ACHN (cell line): Measurements from ENCODE around the gene RNF115.
"Not testable (repeated sequence)": the region's sequence is repeated elsewhere in the genome, so short reads cannot be mapped to it uniquely, and the experiment has no call there.

Experiments used
- DNase-seq: peaks from one replicate; pipeline ENCODE4 v3.0.0-alpha.2; 2015
- in situ Hi-C: cut with HindIII; loops from 2 replicates; pipeline ENCODE4 v1.10.0; 2017; ENCODE audit warnings: low sequenced_read_pairs, low pct_ligation_motif_present, low pct_unique_long_range_greater_than_20kb

RNF115 gene

GRCh38 chr1:145788580-145788979 lies 35.3 kb downstream of the RNF115 start:
- no peak for DNase-seq
- in situ Hi-C loops, result no loop called here

- in situ Hi-C loops, result no loop called here
Measured at GRCh38 chr1:145786271-145786670, 37.6 kb downstream of the RNF115 start.

GRCh38 chr1:145785547-145785946 lies 38.3 kb downstream of the RNF115 start:
- no peak for DNase-seq
- in situ Hi-C loops, result no loop called here

More at GRCh38 chr1:145786271-145786670, 37.6 kb downstream of the RNF115 start:
- no peak for DNase-seq

- DNase-seq, result no peak
- in situ Hi-C loops, result no loop called here
Measured at GRCh38 chr1:145784409-145784808, 39.5 kb downstream of the RNF115 start.

- DNase-seq, result peak; percentile 92
- in situ Hi-C loops, result no loop called here
Measured at GRCh38 chr1:145782272-145783099, 41.4 kb downstream of the RNF115 start.

- in situ Hi-C loops, result no loop called here
- DNase-seq, result no peak
Measured at GRCh38 chr1:145778146-145778540, 45.8 kb downstream of the RNF115 start.

GRCh38 chr1:145777357-145778145 lies 46.3 kb downstream of the RNF115 start:
- in situ Hi-C loops, result no loop called here

GRCh38 chr1:145773423-145773822 lies 50.5 kb downstream of the RNF115 start:
- in situ Hi-C loops, result no loop called here
- DNase-seq, result no peak

More at GRCh38 chr1:145777357-145778145, 46.3 kb downstream of the RNF115 start:
- no peak for DNase-seq

- no peak for DNase-seq
- in situ Hi-C loops, result no loop called here
Measured at GRCh38 chr1:145771056-145771455, 52.8 kb downstream of the RNF115 start.

- in situ Hi-C loops, DNase-seq: not testable (repeated sequence)
Measured at GRCh38 chr1:145768004-145768403, 55.9 kb downstream of the RNF115 start.

- in situ Hi-C loops, DNase-seq: not testable (repeated sequence)
Measured at GRCh38 chr1:145766926-145767325, 57.0 kb downstream of the RNF115 start.

GRCh38 chr1:145765585-145766360 lies 58.1 kb downstream of the RNF115 start:
- in situ Hi-C loops, DNase-seq: not testable (repeated sequence)

- DNase-seq, in situ Hi-C loops: not testable (repeated sequence)
Measured at GRCh38 chr1:145765127-145765526, 58.8 kb downstream of the RNF115 start.

- in situ Hi-C loops, DNase-seq: not testable (repeated sequence)
Measured at GRCh38 chr1:145764231-145764940, 59.5 kb downstream of the RNF115 start.

GRCh38 chr1:145762001-145762400 lies 61.9 kb downstream of the RNF115 start:
- in situ Hi-C loops, result not testable (repeated sequence)

GRCh38 chr1:145761498-145761897 lies 62.4 kb downstream of the RNF115 start:
- in situ Hi-C loops, DNase-seq: not testable (repeated sequence)

More at GRCh38 chr1:145762001-145762400, 61.9 kb downstream of the RNF115 start:
- DNase-seq, result not testable (repeated sequence)

GRCh38 chr1:145760395-145760949 lies 63.4 kb downstream of the RNF115 start:
- in situ Hi-C loops, DNase-seq: not testable (repeated sequence)

GRCh38 chr1:145759721-145760120 lies 64.2 kb downstream of the RNF115 start:
- in situ Hi-C loops, result no loop called here
- DNase-seq, result no peak
